Measurements from ENCODE around the gene LURAP1L. TPM values are rescaled to one million over a fixed set of nuclear protein-coding genes. Genes with fewer than 3 reads are reported as not detected.

The LURAP1L gene
- total and polyA plus RNA-seq, 9 of the 15 experiments (the other 6 are each of a cell fraction or from before 2014, with no cell fraction given), result 0.06 to 0.28 (median 0.07) TPM; not detected in 4

- no peak for TF ChIP-seq MGA (IDR thresholded peaks at IDR 0.05)
- no peak for TF ChIP-seq SIX5 (IDR thresholded peaks at IDR 0.05; ENCODE audit: borderline replicate concordance in 1 of 2, insufficient read depth in 1 of 2, low read depth in 1 of 2, low read length in 2 of 2)
- TF ChIP-seq DPF2 (IDR thresholded peaks at IDR 0.05), result no peak
- TF ChIP-seq ZNF224 (CRISPR knock-in tag; IDR thresholded peaks at IDR 0.05), result no peak
- no peak for TF ChIP-seq PHB (CRISPR knock-in tag; IDR thresholded peaks at IDR 0.05)
- TF ChIP-seq RBM39 (optimal IDR thresholded peaks at IDR 0.05; ENCODE audit: low read depth, low read length), result no peak
Observed at GRCh38 chr9:12790883-12791282, 16.1 kb downstream of the LURAP1L start (continued).
